ENCODE results near the gene IL12RB2. TPM values are rescaled to one million over a fixed set of nuclear protein-coding genes. Genes with fewer than 3 reads are reported as not detected.

The IL12RB2 gene
- total and polyA plus RNA-seq, 2 donors (not counting 1 experiment from before 2014, with no cell fraction given): 0.67 TPM; not detected in 1

DNA sequence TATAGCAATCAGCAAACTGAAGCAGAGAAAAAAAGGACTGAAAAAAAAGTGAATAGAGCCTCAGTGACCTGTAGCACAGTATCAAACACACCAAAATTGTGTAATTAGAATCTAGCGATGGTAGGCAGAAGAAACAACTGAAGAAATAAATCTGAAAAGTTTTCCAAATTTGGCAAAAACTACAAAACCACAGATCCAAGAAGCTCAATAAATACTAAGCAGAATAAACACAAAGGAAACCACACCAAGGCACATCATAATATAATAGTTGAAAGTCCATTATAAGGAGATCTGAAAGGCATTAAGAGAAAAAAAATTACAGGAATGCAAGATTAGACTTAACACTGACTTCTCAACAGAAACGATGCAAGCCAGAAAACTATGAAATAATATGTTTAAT is 7.1 kb upstream of the IL12RB2 start:
- Mint-ChIP-seq H3K27me3 (peaks cover 17% of the 10 kb centered on the region), H3K27ac (no peak overlapping the region), H3K4me1 (no peaks in the 10 kb centered on the region), H3K9me3 (ENCODE audit: insufficient read depth) (no peaks in the 10 kb centered on the region), H3K4me3 (no peak overlapping the region)
- ChIA-PET CTCF (no interaction called here), POLR2A (no interaction called here)
- Histone ChIP-seq H3K4me2 (replicated peaks; ENCODE audit: low read depth, low read length, poor library complexity, severe bottlenecking) (no peak overlapping the region), H3K36me3 (replicated peaks in 1 of 2; ENCODE audit: control extremely low read depth in 1 of 2, control insufficient read depth in 1 of 2, extremely low read depth in 1 of 2, insufficient read depth in 2 of 2, low read length in 1 of 2) (no peaks in the 10 kb centered on the region), H3K27me3 (replicated peaks in 1 of 4; ENCODE audit: control extremely low read depth in 1 of 4, control insufficient read depth in 3 of 4, insufficient read depth in 4 of 4, low read length in 3 of 4) (no peaks in the 10 kb centered on the region), H3K79me2 (ENCODE audit: control insufficient read depth, insufficient read depth, low read length) (no peaks in the 10 kb centered on the region), H3K9me3 (ENCODE audit: control extremely low read depth in 1 of 3, control insufficient read depth in 2 of 3, insufficient read depth in 1 of 3, low read length in 2 of 3) (no peaks in the 10 kb centered on the region), H3K27ac (ENCODE audit: low read length in 2 of 2) (no peak overlapping the region), H4K20me1 (ENCODE audit: control insufficient read depth, insufficient read depth, low read length, poor library complexity, severe bottlenecking) (no peaks in the 10 kb centered on the region), H3K4me1 (ENCODE audit: control insufficient read depth in 2 of 2, insufficient read depth in 2 of 2, low read length in 2 of 2) (no peaks in the 10 kb centered on the region), H3K9ac (ENCODE audit: low read length) (no peak overlapping the region), H3K4me3 (ENCODE audit: control extremely low read depth in 1 of 5, extremely low read depth in 1 of 5, insufficient read depth in 1 of 5, low read depth in 2 of 5, low read length in 4 of 5) (no peak overlapping the region), H2AFZ (ENCODE audit: insufficient read depth, low read depth, low read length, poor library complexity, severe bottlenecking) (no peak overlapping the region)
- ATAC-seq (ENCODE audit: low read depth): no peak
- WGBS (ENCODE audit: insufficient coverage): no CpG with 5 or more reads among the region's 2 CpGs
- TF ChIP-seq CTCF (IDR thresholded peaks at IDR 0.05): no peak
- no peak for TF ChIP-seq EZH2 (IDR thresholded peaks at IDR 0.05; ENCODE audit: borderline replicate concordance, insufficient read depth, low read depth, low read length, poor library complexity, severe bottlenecking)
- intact Hi-C loops (cut with micrococcal nuclease): no loop called here
- no peak for DNase-seq

GRCh38 chr1:67304023-67304422 is 3.6 kb upstream of the IL12RB2 start:
- no peaks in the 10 kb centered on the region for H3K9me3 ChIP-seq (ENCODE audit: control extremely low read depth in 1 of 3, control insufficient read depth in 2 of 3, insufficient read depth in 1 of 3, low read length in 2 of 3)
- H3K27ac Mint-ChIP-seq: no peak overlapping the region
- no peak overlapping the region for H3K4me2 ChIP-seq (replicated peaks; ENCODE audit: low read depth, low read length, poor library complexity, severe bottlenecking)
- no peak overlapping the region for H3K4me3 ChIP-seq (ENCODE audit: control extremely low read depth in 1 of 5, extremely low read depth in 1 of 5, insufficient read depth in 1 of 5, low read depth in 2 of 5, low read length in 4 of 5)
- peaks cover 0 to 17% (median 14%) of the 10 kb centered on the region in 4 experiments for H3K27me3 ChIP-seq (replicated peaks in 1 of 4; ENCODE audit: control extremely low read depth in 1 of 4, control insufficient read depth in 3 of 4, insufficient read depth in 4 of 4, low read length in 3 of 4)
- H4K20me1 ChIP-seq (ENCODE audit: control insufficient read depth, insufficient read depth, low read length, poor library complexity, severe bottlenecking): no peaks in the 10 kb centered on the region
- peaks cover 10 to 13% of the 10 kb centered on the region in 2 donors for H3K4me1 ChIP-seq (ENCODE audit: control insufficient read depth in 2 of 2, insufficient read depth in 2 of 2, low read length in 2 of 2)
- no peak overlapping the region for H3K4me3 Mint-ChIP-seq
- no peak for TF ChIP-seq CTCF (IDR thresholded peaks at IDR 0.05)
- no peak for TF ChIP-seq EZH2 (IDR thresholded peaks at IDR 0.05; ENCODE audit: borderline replicate concordance, insufficient read depth, low read depth, low read length, poor library complexity, severe bottlenecking)
- DNase-seq (no peak), ATAC-seq (ENCODE audit: low read depth) (no peak)
- H3K9me3 Mint-ChIP-seq (ENCODE audit: insufficient read depth): no peaks in the 10 kb centered on the region
- H3K27me3 Mint-ChIP-seq: peaks cover 27% of the 10 kb centered on the region
- ChIA-PET CTCF (no interaction called here), POLR2A (no interaction called here)
- peaks cover 12% of the 10 kb centered on the region for H3K4me1 Mint-ChIP-seq
- WGBS (ENCODE audit: insufficient coverage): no CpG with 5 or more reads among the region's 3 CpGs
- H3K36me3 ChIP-seq (replicated peaks in 1 of 2; ENCODE audit: control extremely low read depth in 1 of 2, control insufficient read depth in 1 of 2, extremely low read depth in 1 of 2, insufficient read depth in 2 of 2, low read length in 1 of 2): no peaks in the 10 kb centered on the region
- intact Hi-C loops (cut with micrococcal nuclease): no loop called here
- H2AFZ ChIP-seq (ENCODE audit: insufficient read depth, low read depth, low read length, poor library complexity, severe bottlenecking): no peak overlapping the region
- no peak overlapping the region for H3K27ac ChIP-seq (ENCODE audit: low read length in 2 of 2)
- no peaks in the 10 kb centered on the region for H3K79me2 ChIP-seq (ENCODE audit: control insufficient read depth, insufficient read depth, low read length)
- no peak overlapping the region for H3K9ac ChIP-seq (ENCODE audit: low read length)
